HEK293T (cell line): ENCODE data around the gene STEAP4.

Source experiments
- CTCF ChIA-PET: fragments of 350-600 bp; formaldehyde crosslinking; extraction: SDS; loops from one replicate; lab custom pipeline; 2021; ENCODE audit warnings: antibody characterized with exemption, inconsistent platforms; lab: Yijun Ruan, JAX
- POLR2A ChIA-PET: fragments of 350-600 bp; formaldehyde crosslinking; extraction: SDS; loops from one replicate; lab custom pipeline; 2020; ENCODE audit warnings: antibody characterized with exemption, inconsistent platforms; lab: Yijun Ruan, JAX
- DNase-seq: peaks from one replicate; pipeline ENCODE4 v3.0.0; 2012; ENCODE audit warnings: mixed read lengths; ENCODE audit errors: extremely low spot score
- ARNT ChIP-seq: fragments of 450-650 bp; IDR thresholded peaks from 2 replicates; pipeline ENCODE4 v1.6.1; 2017; ENCODE audit warnings: mild to moderate bottlenecking
- BHLHE40 ChIP-seq: fragments of 450-650 bp; IDR thresholded peaks from 2 replicates; pipeline ENCODE4 v1.6.1; 2016; ENCODE audit warnings: mild to moderate bottlenecking, moderate library complexity, borderline replicate concordance
- CTBP1 ChIP-seq: fragments of 450-650 bp; IDR thresholded peaks from 2 replicates; pipeline ENCODE4 v1.6.1; 2016; ENCODE audit warnings: borderline replicate concordance
- ELF4 ChIP-seq: fragments of 450-650 bp; IDR thresholded peaks from 2 replicates; pipeline ENCODE4 v1.6.1; 2017; ENCODE audit warnings: antibody characterized with exemption
- FOXA1 ChIP-seq: fragments of 450-650 bp; IDR thresholded peaks from 2 replicates; pipeline ENCODE4 v1.6.1; 2016; ENCODE audit warnings: mild to moderate bottlenecking
- FOXK2 ChIP-seq: fragments of 450-650 bp; IDR thresholded peaks from 2 replicates; pipeline ENCODE4 v1.6.1; 2016; ENCODE audit warnings: mild to moderate bottlenecking
- FOXM1 ChIP-seq: fragments of 450-650 bp; IDR thresholded peaks from 2 replicates; pipeline ENCODE4 v1.6.1; 2017; ENCODE audit warnings: mild to moderate bottlenecking, borderline replicate concordance
- HDGF ChIP-seq: fragments of 450-650 bp; IDR thresholded peaks from 2 replicates; pipeline ENCODE4 v1.6.1; 2017; ENCODE audit warnings: antibody characterized with exemption, borderline replicate concordance
- L3MBTL2 ChIP-seq: fragments of 450-650 bp; conservative IDR thresholded peaks from 2 replicates; pipeline ENCODE4 v1.6.1; 2016; ENCODE audit warnings: mild to moderate bottlenecking
- LEF1 ChIP-seq: fragments of 450-650 bp; IDR thresholded peaks from 2 replicates; pipeline ENCODE4 v1.6.1; 2017; ENCODE audit warnings: mild to moderate bottlenecking, borderline replicate concordance
- NFRKB ChIP-seq: fragments of 450-650 bp; IDR thresholded peaks from 2 replicates; pipeline ENCODE4 v1.6.1; 2016; ENCODE audit warnings: mild to moderate bottlenecking, moderate library complexity
- SP1 ChIP-seq: fragments of 450-650 bp; IDR thresholded peaks from 2 replicates; pipeline ENCODE4 v1.6.1; 2017
- SUZ12 ChIP-seq: fragments of 450-650 bp; IDR thresholded peaks from 2 replicates; pipeline ENCODE4 v1.6.1; 2016; ENCODE audit warnings: mild to moderate bottlenecking
- TARDBP ChIP-seq: fragments of 450-650 bp; IDR thresholded peaks from 2 replicates; pipeline ENCODE4 v1.6.1; 2016
- ZNF384 ChIP-seq: fragments of 450-650 bp; IDR thresholded peaks from 2 replicates; pipeline ENCODE4 v1.6.1; 2016
- TF ChIP-seq, protein P1 (sequence below): fragments of 450-650 bp; IDR thresholded peaks from 2 replicates; pipeline ENCODE4 v1.6.1; 2016

Gene STEAP4

DNA sequence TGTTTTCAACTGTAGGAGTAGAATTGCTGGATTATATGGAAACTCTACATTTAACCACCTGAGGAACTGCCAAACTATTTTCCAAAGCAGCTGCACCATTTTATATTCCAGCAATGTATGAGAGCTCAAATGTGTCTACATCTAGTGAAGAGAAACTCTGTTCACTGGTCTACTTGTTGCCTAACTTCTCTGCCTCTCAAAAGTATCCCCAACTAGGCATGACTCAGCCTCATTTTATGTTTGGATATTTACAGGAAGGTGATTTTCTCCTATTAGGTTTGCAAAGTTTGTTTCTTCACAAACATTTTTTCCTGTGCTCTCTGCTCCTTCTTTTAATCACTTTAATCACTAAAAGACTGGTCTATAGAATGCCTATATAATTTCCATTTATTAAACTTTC is 49.8 kb downstream of the STEAP4 start:
- TF ChIP-seq LEF1: no peak
- no peak for TF ChIP-seq SUZ12
- TF ChIP-seq ARNT: no peak
- no peak for TF ChIP-seq SP1
- DNase-seq: no peak
- ChIA-PET CTCF (no interaction called here), POLR2A (no interaction called here)

DNA sequence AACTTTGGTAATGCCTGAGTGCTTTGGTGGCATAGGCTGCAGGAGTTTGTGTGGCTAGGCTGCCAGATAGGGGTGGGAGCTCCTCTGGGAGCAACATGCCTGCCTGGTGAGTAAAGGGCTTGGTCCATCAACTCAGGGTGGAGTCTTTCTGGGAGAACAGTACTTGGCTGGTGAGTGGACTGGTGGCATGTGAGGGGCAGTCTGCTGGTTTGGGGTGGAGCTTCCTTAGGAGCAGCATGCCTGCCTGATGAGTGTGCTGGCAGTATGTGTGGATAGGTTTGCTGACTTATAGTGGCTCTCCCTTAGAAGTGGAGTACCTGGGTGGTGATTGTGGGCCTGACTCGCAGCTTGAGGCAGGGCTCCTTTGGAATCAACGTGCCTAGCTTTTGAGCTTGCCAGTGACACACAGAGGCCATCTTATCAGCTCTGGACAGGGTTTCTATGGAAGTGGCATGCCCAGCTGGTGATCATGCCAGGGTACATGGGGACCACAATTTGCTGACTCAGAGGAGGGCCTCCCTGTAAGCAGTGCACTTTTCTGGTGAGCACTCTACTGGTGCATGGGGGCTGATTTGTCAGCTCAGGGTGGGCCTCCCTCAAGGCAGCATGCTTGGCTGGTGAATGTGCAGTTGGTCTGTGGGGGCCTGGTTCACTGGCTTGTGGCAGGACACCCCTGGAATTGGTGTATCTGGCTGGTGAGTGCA is 51.8 kb downstream of the STEAP4 start:
- CTCF ChIA-PET: no interaction called here
- TF ChIP-seq ARNT: no peak
- no peak for TF ChIP-seq FOXA1
- TF ChIP-seq LEF1: no peak
- no peak for TF ChIP-seq BHLHE40
- no peak for TF ChIP-seq ELF4
- no peak for TF ChIP-seq SP1
- TF ChIP-seq TARDBP: no peak
- no peak for TF ChIP-seq FOXM1
- no peak for DNase-seq
- POLR2A ChIA-PET: no interaction called here

DNA sequence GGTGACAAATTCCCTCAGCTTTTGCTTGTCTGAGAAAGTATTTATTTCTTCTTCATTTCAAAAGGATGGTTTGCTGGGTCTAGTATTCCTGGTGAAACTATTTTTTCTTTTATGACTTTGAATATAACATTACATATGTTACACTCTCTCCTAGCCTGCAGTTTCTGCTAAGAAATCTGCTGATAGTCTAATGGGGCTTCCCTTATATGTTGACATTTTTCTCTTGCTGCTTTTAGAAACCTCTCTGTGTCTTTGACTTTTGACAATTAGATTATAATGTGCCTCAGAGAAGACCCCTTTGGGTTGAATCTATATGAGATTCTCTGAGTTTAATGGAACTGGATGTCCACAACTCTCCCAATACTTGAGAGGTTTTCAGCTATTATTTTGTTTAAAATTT is 53.1 kb downstream of the STEAP4 start:
- CTCF ChIA-PET: no interaction called here
- DNase-seq: no peak
- TF ChIP-seq ZNF384: no peak
- POLR2A ChIA-PET: no interaction called here

DNA sequence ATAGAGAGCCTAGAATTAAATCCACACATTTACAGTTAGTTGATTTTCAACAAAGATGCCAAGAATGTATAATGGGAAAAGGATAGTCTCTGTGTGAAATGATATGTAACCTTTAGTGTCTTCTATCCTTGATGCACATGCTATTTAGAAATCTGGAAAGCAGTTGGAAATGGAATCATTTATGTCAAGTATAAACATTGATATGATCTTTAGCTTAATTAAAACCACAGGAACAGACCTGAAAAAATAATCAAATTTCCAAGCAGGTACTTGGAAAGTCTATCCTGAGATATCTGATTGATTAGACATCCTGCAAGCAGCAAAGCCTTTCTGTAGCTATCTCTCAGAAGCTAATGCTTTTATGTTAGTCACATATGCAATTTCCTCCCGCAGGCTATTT is 62.4 kb downstream of the STEAP4 start:
- DNase-seq: no peak
- ChIA-PET CTCF (interaction anchor here (1.0 to 1.7 kb wide), 2 partner anchors 8 to 299 kb away, joined by 3 read pairs; no protein-coding TSS in a partner anchor), POLR2A (no interaction called here)
- TF ChIP-seq ELF4 (no peak), L3MBTL2 (no peak), FOXM1 (no peak), FOXK2 (no peak), SUZ12 (no peak), FOXA1 (no peak), CTBP1 (no peak), HDGF (no peak), SP1 (no peak), LEF1 (no peak), TARDBP (no peak), BHLHE40 (no peak), ZNF384 (no peak), NFRKB (no peak)
- TF ChIP-seq, protein P1, sequence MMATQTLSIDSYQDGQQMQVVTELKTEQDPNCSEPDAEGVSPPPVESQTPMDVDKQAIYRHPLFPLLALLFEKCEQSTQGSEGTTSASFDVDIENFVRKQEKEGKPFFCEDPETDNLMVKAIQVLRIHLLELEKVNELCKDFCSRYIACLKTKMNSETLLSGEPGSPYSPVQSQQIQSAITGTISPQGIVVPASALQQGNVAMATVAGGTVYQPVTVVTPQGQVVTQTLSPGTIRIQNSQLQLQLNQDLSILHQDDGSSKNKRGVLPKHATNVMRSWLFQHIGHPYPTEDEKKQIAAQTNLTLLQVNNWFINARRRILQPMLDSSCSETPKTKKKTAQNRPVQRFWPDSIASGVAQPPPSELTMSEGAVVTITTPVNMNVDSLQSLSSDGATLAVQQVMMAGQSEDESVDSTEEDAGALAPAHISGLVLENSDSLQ: no peak

DNA sequence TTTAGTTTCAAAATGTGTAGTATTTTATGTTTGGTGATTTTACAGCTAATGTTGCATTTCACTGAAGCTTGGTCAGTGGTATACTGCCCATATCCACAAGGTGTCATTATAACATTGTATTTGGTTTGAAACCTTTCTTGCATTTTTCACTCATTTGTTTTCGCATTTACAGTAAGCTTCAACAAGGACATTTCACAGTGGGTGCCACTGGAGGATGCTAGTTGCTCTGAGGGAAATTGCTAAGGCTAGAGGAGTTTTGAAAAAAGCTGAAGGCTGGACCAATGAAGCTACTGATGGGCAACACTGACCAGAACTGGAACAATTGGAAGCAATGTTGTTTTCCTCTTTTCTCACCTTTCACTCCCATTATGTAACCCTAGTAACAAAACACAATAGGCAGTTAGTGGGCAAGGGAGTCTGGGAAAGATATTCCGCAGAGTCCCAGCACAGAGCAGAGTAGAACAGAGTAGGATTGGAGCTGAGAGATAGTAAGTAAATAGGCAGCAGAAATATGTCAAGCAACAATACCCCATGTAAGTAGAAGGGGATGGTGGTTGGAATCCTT is 63.3 kb downstream of the STEAP4 start:
- ChIA-PET POLR2A (no interaction called here), CTCF (interaction anchor here (1.0 to 1.7 kb wide), 3 partner anchors 9 to 300 kb away, joined by 3 to 4 read pairs (median 3); no protein-coding TSS in a partner anchor)
- peak; percentile 27 for DNase-seq
- TF ChIP-seq TARDBP (no peak), L3MBTL2 (no peak)

DNA sequence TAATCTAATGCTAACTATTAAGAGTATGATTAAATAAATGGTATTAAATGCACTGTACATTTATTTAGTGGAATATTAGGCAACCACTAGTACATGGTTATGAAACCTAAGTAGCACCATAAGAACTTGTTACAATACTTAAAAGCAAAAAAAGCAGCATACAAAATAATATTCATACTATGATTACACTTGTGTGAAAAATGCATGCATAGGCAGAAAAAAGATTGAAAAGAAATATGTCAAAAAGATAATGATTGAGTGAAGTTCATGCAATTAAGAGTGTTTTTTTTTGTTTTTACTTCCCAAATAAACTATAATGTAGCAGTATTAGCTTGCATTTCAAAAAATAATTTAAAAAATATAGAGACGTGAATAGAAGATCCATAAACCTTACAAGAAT is 66.8 kb downstream of the STEAP4 start:
- DNase-seq: no peak
- TF ChIP-seq FOXA1 (no peak), ZNF384 (no peak), BHLHE40 (no peak), TARDBP (no peak), HDGF (no peak), LEF1 (no peak)
- ChIA-PET CTCF (no interaction called here), POLR2A (no interaction called here)

DNA sequence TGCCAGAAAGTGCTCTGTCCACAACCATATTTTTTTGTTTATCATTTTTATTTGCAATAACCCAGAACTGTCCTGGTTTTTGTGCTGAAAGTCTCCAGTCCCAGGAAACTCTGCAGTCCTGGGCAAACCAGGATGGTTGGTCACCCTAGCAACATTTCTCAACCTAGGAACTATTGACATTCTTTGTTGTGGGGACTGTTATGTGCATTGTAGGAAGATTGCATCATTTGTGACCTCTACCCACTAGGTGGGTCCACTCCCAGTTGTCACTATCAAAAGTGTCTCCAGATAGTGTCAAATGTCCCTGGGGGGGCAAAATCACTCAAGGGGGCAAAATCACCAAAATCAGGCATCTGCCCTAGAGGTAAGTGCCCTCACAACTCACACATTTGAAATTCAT is 72.9 kb downstream of the STEAP4 start:
- TF ChIP-seq, protein P1: no peak
- no peak for DNase-seq

DNA sequence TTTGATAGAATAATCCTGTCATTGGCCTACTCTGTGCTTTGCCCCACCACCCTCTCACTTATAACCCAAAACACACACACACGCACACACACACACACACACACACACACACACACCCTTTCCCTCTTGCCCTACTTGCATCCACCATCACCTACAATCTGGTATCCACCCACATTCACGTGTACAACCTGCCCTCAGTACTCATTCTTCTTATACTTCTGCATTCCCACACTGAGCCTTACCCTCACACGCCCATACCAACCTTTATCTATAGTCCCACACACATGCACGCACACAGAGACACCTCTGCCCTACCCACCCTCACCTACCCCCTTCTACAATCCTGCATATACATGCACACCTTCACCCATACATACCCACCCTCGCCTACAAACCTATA is 76.0 kb downstream of the STEAP4 start:
- no peak for DNase-seq
- ChIA-PET POLR2A (no interaction called here), CTCF (no interaction called here)
- TF ChIP-seq, protein P1: no peak
- TF ChIP-seq ZNF384 (no peak), FOXM1 (no peak), TARDBP (no peak), FOXK2 (no peak), CTBP1 (no peak), ELF4 (no peak), BHLHE40 (no peak), NFRKB (no peak), FOXA1 (no peak), SP1 (no peak), SUZ12 (no peak), LEF1 (no peak), HDGF (no peak), L3MBTL2 (no peak), ARNT (no peak)

More for the DNA sequence above, 72.9 kb downstream of the STEAP4 start:
- ChIA-PET POLR2A (no interaction called here), CTCF (no interaction called here)
